Loucy (cell line): Measurements from ENCODE around the gene THOP1.

ENCODE experiments used
- H2AFZ ChIP-seq: fragments of 200-600 bp; sonication (generic); 2 replicates; pipeline ENCODE4 v1.6.0; 2016; ENCODE audit warnings: antibody characterized with exemption, mild to moderate bottlenecking, low read length, moderate library complexity
- H3F3A ChIP-seq: fragments of 200-600 bp; 2 replicates; pipeline ENCODE4 v1.6.0; 2016; ENCODE audit warnings: antibody characterized with exemption, low read depth, mild to moderate bottlenecking
- H3K27me3 ChIP-seq: fragments of 200-600 bp; sonication (generic); 2 replicates; pipeline ENCODE4 v1.6.1; 2014; ENCODE audit warnings: low read length, mild to moderate bottlenecking; ENCODE audit not compliant: insufficient read depth, poor library complexity, severe bottlenecking
- H3K36me3 ChIP-seq: fragments of 200-600 bp; sonication (generic); 2 replicates; pipeline ENCODE4 v1.6.1; 2016; ENCODE audit warnings: low read length; ENCODE audit not compliant: insufficient read depth
- H3K4me1 ChIP-seq: fragments of 200-600 bp; sonication (generic); 2 replicates; pipeline ENCODE4 v1.5.1; 2014; ENCODE audit warnings: low read length, mild to moderate bottlenecking; ENCODE audit not compliant: insufficient read depth, poor library complexity, severe bottlenecking
- H3K4me2 ChIP-seq: fragments of 200-600 bp; sonication (generic); 2 replicates; pipeline ENCODE4 v1.6.0; 2014; ENCODE audit warnings: antibody characterized with exemption, low read length, low read depth, mild to moderate bottlenecking; ENCODE audit not compliant: poor library complexity, severe bottlenecking
- H3K4me3 ChIP-seq: fragments of 200-600 bp; sonication (generic); 2 replicates; pipeline ENCODE4 v1.5.1; 2014; ENCODE audit warnings: low read length, mild to moderate bottlenecking, mixed read lengths; ENCODE audit not compliant: poor library complexity, severe bottlenecking
- H3K79me2 ChIP-seq: fragments of 200-600 bp; sonication (generic); 2 replicates; pipeline ENCODE4 v1.6.1; 2014; ENCODE audit warnings: low read length; ENCODE audit not compliant: insufficient read depth
- H3K9ac ChIP-seq: fragments of 200-600 bp; sonication (generic); 2 replicates; pipeline ENCODE4 v1.6.0; 2014; ENCODE audit warnings: mild to moderate bottlenecking, low read depth, low read length, moderate library complexity; ENCODE audit not compliant: poor library complexity, severe bottlenecking
- H3K9me2 ChIP-seq: fragments of 200-600 bp; sonication (generic); replicated peaks from 2 replicates; pipeline ENCODE4 v1.6.1; 2016; ENCODE audit warnings: low read depth, low read length, mixed read lengths
- H3K9me3 ChIP-seq: fragments of 200-600 bp; sonication (generic); 2 replicates; pipeline ENCODE4 v1.6.1; 2014; ENCODE audit warnings: mild to moderate bottlenecking, antibody characterized with exemption, low read length, low read depth; ENCODE audit not compliant: insufficient read depth
- H4K20me1 ChIP-seq: fragments of 200-600 bp; sonication (generic); 2 replicates; pipeline ENCODE4 v1.6.0; 2014; ENCODE audit warnings: antibody characterized with exemption, low read length, mild to moderate bottlenecking; ENCODE audit not compliant: insufficient read depth, poor library complexity, severe bottlenecking
- CTCF ChIP-seq: fragments of 200-600 bp; sonication (generic); conservative IDR thresholded peaks from 2 replicates; pipeline ENCODE4 v1.5.1; 2014; ENCODE audit warnings: mild to moderate bottlenecking, antibody characterized with exemption, low read length
- EZH2phosphoT487 ChIP-seq: fragments of 200-600 bp; IDR thresholded peaks from 2 replicates; pipeline ENCODE4 v1.6.1; 2018; ENCODE audit warnings: antibody characterized with exemption, mild to moderate bottlenecking, moderate library complexity, borderline replicate concordance

Gene THOP1

GRCh38 chr19:2756477-2756876 is 28.8 kb upstream of the THOP1 start:
- Histone ChIP-seq H3K36me3 (peaks cover 36% of the 10 kb centered on the region), H3K4me3 (no peak overlapping the region), H3K9me3 (no peaks in the 10 kb centered on the region), H3K27me3 (no peaks in the 10 kb centered on the region), H3K9ac (no peak overlapping the region), H3K9me2 (no peaks in the 10 kb centered on the region), H3K4me2 (no peak overlapping the region), H3F3A (no peaks in the 10 kb centered on the region), H3K4me1 (no peaks in the 10 kb centered on the region), H2AFZ (no peak overlapping the region), H4K20me1 (no peaks in the 10 kb centered on the region), H3K79me2 (no peaks in the 10 kb centered on the region)
- TF ChIP-seq CTCF (no peak), EZH2phosphoT487 (no peak)

GRCh38 chr19:2756921-2757881 is 28.1 kb upstream of the THOP1 start:
- H3K36me3 ChIP-seq = peaks cover 41% of the 10 kb centered on the region

GRCh38 chr19:2758601-2759313 is 26.5 kb upstream of the THOP1 start:
- Histone ChIP-seq H2AFZ (no peak overlapping the region), H3K36me3 (peaks cover 56% of the 10 kb centered on the region), H3K9me3 (no peaks in the 10 kb centered on the region), H3K79me2 (no peaks in the 10 kb centered on the region), H3K27me3 (no peaks in the 10 kb centered on the region), H3F3A (no peaks in the 10 kb centered on the region), H3K4me1 (no peaks in the 10 kb centered on the region), H4K20me1 (no peaks in the 10 kb centered on the region), H3K4me2 (no peak overlapping the region), H3K4me3 (no peak overlapping the region), H3K9ac (no peak overlapping the region), H3K9me2 (no peaks in the 10 kb centered on the region)
- no peak for TF ChIP-seq CTCF
- TF ChIP-seq EZH2phosphoT487 = no peak

More at GRCh38 chr19:2756921-2757881, 28.1 kb upstream of the THOP1 start:
- Histone ChIP-seq H4K20me1 (no peaks in the 10 kb centered on the region), H3K4me3 (no peak overlapping the region), H3K79me2 (no peaks in the 10 kb centered on the region), H2AFZ (no peak overlapping the region), H3K27me3 (no peaks in the 10 kb centered on the region), H3K9me2 (no peaks in the 10 kb centered on the region), H3K4me2 (no peak overlapping the region), H3K9me3 (no peaks in the 10 kb centered on the region), H3K4me1 (no peaks in the 10 kb centered on the region), H3F3A (no peaks in the 10 kb centered on the region), H3K9ac (no peak overlapping the region)
- no peak for TF ChIP-seq CTCF
- no peak for TF ChIP-seq EZH2phosphoT487
